GM21528 (cell line): ENCODE measurements around the gene USP43.

Experiments
- ATAC-seq: cut with Tn5 transposase; IDR thresholded peaks from one replicate; pipeline ENCODE4 v1.9.1; 2021; ENCODE audit warnings: mild to moderate bottlenecking, moderate library complexity; ENCODE audit not compliant: unreplicated experiment, low FRiP score

Gene USP43

GRCh38 chr17:9769036-9769695, 123.8 kb downstream of the USP43 start:
- no peak for ATAC-seq

DNA sequence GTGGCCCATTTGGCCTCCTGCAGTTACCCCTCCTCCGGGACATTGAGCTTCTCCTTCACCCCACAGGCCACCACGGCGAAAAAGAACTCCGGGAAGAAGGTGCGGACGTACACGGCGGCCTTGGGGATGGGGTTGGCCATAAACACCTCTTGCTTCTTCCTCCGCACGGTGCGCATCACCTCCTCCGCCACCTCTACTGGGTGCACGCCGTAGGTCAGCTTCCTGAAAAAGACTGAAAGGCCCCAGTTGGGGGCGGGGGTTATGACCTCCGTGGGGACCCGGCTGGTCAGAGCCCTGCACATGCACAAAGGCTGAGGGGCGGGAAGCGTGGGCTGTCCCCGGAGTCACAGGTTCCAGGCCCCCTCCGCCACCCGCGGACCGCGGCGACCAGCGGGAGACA, 126.1 kb downstream of the USP43 start:
- ATAC-seq = no peak

GRCh38 chr17:9772658-9773057, 127.3 kb downstream of the USP43 start:
- ATAC-seq = no peak

- no peak for ATAC-seq
These were observed 131.6 kb downstream of the USP43 start for GRCh38 chr17:9776911-9777310.
